Measurements from ENCODE around the gene AUH.

Gene AUH

DNA sequence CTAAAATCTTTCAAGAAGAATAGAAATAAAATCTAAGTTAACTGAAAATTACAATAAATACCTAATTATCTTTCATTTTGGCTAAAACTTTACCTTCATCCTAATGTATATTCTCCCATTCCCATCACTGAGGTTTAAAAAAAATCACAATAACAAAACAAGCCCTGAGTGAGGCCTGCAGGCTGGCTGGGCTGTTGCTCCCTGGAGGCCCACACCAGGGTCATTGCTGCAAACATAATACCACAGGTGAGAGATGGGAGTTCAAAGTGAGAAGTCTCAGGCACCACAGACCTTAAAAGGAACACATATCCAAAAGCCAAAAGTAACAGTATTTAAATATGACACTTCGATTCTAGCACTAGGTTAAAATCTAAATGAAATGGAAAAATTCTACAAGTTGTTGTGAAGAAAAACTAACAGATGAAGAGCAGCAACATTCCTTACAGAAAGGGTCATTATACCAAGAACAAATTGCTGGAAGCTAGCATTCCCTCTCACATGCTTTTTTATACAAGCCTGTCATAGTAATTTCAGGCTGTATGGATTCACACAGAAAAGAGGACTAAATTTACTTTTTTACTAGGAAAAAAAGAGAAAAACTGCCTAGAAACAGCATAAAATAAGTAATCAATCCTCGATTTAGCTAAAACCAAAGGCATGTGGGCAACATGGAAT is 57.8 kb downstream of the AUH start:
- peaks cover 12% of the 10 kb centered on the region for H3K4me1 Mint-ChIP-seq (ENCODE audit: low read depth)
- no peaks in the 10 kb centered on the region for H3K9me3 Mint-ChIP-seq (ENCODE audit: low read depth)
- H3K27ac Mint-ChIP-seq, result no peak overlapping the region
- no peak overlapping the region for H3K4me3 Mint-ChIP-seq
- H3K36me3 Mint-ChIP-seq, result peaks cover 26% of the 10 kb centered on the region
- H3K27me3 Mint-ChIP-seq, result no peaks in the 10 kb centered on the region

DNA sequence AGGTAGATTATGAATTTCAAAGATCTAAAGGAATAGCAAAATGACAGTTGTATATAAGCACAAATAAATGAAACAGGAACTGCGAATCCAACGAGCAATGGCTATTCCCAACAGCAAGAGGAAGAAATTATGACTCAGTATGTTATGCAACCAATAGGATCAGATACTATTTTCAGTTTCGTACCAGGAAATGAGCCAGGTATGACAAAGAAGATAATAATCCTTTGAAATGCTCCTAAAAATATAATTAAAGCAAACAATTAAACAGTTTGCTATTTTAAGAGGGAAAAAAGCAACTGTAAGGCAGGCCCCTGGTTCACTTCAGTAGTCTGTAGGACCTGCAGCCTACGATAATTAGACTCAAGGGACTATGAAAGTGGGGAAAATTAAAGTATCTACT is 58.9 kb downstream of the AUH start:
- Mint-ChIP-seq H3K36me3 (peaks cover 22% of the 10 kb centered on the region), H3K4me3 (no peak overlapping the region), H3K27ac (no peak overlapping the region), H3K4me1 (ENCODE audit: low read depth) (peaks cover 7% of the 10 kb centered on the region), H3K9me3 (ENCODE audit: low read depth) (no peaks in the 10 kb centered on the region), H3K27me3 (no peaks in the 10 kb centered on the region)

DNA sequence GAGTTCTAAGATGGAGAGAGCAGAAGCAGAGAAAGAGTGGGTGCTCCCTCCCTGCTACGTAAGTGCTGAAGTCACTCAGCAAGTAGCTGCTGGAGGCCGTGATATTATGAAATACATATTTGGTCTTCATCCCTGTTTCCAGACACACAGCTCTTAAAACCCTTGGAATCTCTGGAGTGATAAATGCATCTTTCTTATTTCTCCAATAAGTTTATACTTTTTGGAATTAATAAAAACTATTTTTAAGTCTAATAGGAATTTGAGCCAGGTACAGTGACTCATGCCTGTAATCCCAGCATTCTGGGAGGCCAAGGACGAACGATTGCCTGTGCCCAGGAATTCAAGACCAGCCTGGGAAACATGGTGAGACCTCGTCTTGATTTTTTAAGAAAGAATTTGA is 60.6 kb downstream of the AUH start:
- H3K4me3 Mint-ChIP-seq, result no peak overlapping the region
- H3K9me3 Mint-ChIP-seq (ENCODE audit: low read depth), result no peaks in the 10 kb centered on the region
- no peak overlapping the region for H3K27ac Mint-ChIP-seq
- peaks cover 6% of the 10 kb centered on the region for H3K4me1 Mint-ChIP-seq (ENCODE audit: low read depth)
- H3K27me3 Mint-ChIP-seq, result no peaks in the 10 kb centered on the region
- H3K36me3 Mint-ChIP-seq, result peaks cover 20% of the 10 kb centered on the region

DNA sequence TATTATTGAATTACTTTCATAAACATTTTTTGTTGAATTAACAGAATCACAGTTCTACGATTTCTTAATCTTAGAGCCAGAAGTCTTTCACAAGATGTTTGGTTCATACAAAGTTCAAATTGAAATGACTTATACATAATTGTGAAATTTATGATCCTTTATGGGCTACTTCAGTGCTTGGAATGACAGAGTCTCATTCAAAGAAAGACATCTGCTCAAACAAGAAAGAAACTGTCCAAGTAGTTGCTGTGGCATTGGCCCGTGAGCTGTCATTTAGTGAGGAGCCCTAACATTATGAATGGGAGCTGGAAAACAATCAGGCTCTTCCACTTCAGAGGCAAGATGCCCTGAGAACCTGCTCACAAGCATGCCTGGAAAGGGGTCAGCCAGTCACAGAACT is 63.4 kb downstream of the AUH start:
- H3K36me3 Mint-ChIP-seq, result peaks cover 26% of the 10 kb centered on the region
- no peak overlapping the region for H3K4me3 Mint-ChIP-seq
- peaks cover 3% of the 10 kb centered on the region for H3K4me1 Mint-ChIP-seq (ENCODE audit: low read depth)
- H3K27ac Mint-ChIP-seq, result no peak overlapping the region
- no peaks in the 10 kb centered on the region for H3K27me3 Mint-ChIP-seq
- no peaks in the 10 kb centered on the region for H3K9me3 Mint-ChIP-seq (ENCODE audit: low read depth)

DNA sequence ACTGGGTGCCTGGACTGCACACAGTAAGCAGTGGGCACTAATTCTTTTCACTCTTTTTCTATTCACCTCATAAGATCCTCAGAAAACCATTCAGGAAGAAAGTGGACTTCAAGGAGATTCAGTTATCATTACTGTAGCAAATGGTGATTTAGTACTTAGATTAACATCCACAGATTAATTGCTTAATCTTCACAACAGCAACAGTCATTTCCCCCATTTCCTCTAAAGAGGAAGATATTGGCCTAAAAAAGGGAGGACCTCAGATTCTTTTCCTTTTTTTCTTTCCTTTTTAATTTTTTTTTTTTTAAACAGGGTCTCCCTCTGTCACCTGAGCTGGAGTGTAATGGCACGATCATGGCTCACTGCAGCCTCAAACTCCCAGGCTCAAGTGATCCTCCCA is 64.4 kb downstream of the AUH start:
- H3K27me3 Mint-ChIP-seq, result no peaks in the 10 kb centered on the region
- no peaks in the 10 kb centered on the region for H3K9me3 Mint-ChIP-seq (ENCODE audit: low read depth)
- peaks cover 35% of the 10 kb centered on the region for H3K36me3 Mint-ChIP-seq
- no peaks in the 10 kb centered on the region for H3K4me1 Mint-ChIP-seq (ENCODE audit: low read depth)
- H3K27ac Mint-ChIP-seq, result no peak overlapping the region
- no peak overlapping the region for H3K4me3 Mint-ChIP-seq

DNA sequence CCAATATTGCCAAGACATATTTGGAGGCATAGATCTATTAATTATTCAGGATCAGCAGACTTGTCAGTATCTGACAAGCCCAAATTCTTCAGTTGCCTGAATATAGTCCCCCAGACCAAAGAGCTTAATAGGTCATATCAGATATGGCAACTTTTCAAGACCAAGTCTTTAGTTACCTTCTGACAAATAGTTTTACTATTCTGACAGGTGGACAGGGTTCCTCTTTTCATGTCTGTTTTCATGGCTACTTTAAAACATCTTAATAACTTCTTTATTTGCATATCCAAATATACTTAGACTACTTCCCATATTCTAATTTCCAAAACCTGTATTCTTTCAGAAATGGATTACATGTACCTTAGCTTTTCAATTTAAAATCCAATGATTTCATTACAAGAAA is 65.4 kb downstream of the AUH start:
- Mint-ChIP-seq H3K4me1 (ENCODE audit: low read depth) (no peaks in the 10 kb centered on the region), H3K9me3 (ENCODE audit: low read depth) (no peaks in the 10 kb centered on the region), H3K36me3 (peaks cover 39% of the 10 kb centered on the region), H3K27ac (no peak overlapping the region), H3K4me3 (no peak overlapping the region), H3K27me3 (no peaks in the 10 kb centered on the region)

DNA sequence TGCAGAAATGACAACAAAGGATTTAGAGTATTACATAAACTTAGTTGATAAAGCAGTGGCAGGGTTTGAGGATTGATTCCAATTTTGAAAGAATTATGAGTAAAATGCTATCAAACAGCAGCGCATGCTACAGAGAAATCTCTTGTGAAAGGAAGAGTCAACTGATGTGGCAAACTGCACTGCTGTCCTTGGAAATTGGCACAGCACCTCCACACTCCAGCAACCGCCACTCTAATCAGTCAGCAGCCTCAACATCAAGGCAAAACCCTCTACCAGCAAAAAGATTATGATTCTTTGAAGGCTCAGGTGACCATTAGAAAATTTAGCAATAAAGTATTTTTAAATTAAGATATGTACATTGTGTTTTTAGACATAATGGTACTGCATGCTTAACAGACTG is 66.4 kb downstream of the AUH start:
- H3K27me3 Mint-ChIP-seq, result no peaks in the 10 kb centered on the region
- no peak overlapping the region for H3K4me3 Mint-ChIP-seq
- H3K36me3 Mint-ChIP-seq, result peaks cover 45% of the 10 kb centered on the region
- H3K27ac Mint-ChIP-seq, result no peak overlapping the region
- no peaks in the 10 kb centered on the region for H3K4me1 Mint-ChIP-seq (ENCODE audit: low read depth)
- H3K9me3 Mint-ChIP-seq (ENCODE audit: low read depth), result no peaks in the 10 kb centered on the region

DNA sequence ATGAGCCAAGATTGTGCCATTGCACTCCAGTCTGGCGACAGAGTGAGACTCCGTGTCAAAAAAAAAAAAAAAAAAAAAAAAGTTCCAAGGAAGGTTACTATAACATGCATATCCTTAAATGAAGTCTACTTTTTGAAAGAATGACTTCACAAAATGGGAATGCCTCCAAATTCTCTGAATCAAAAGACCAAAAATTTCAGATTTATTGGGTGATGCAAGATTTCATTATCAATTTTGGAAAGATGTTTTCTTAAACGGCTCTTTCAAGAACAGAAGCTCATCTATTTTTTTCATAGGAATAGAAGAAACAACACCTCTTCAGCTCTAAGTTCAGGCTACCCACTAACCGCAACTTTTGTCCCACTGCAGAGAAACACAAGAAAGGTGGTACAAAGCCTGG is 69.9 kb downstream of the AUH start:
- Mint-ChIP-seq H3K4me1 (ENCODE audit: low read depth) (no peaks in the 10 kb centered on the region), H3K9me3 (ENCODE audit: low read depth) (no peaks in the 10 kb centered on the region), H3K36me3 (peaks cover 36% of the 10 kb centered on the region), H3K4me3 (no peak overlapping the region), H3K27ac (no peak overlapping the region), H3K27me3 (no peaks in the 10 kb centered on the region)

DNA sequence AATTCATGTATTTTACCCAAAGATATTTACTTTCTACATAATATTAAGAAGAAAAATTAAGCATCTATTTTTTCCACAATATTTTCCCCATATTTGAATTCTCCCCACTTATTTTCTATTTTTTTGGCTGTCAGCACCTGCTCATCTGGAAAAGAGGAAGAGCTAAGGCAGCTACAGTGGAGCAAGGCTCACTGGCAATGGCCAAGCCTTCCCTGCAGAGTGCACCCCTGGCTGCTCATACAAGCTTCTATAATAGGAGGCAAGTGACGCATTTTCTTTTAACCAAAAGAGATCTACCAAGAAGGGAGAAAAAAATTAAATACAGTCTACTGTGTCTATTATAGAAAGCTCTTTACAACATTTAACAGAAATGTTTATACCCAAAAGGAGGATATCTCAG is 72.5 kb downstream of the AUH start:
- no peak overlapping the region for H3K27ac Mint-ChIP-seq
- H3K4me3 Mint-ChIP-seq, result no peak overlapping the region
- peaks cover 4% of the 10 kb centered on the region for H3K9me3 Mint-ChIP-seq (ENCODE audit: low read depth)
- peaks cover 40% of the 10 kb centered on the region for H3K36me3 Mint-ChIP-seq
- no peaks in the 10 kb centered on the region for H3K27me3 Mint-ChIP-seq
- no peaks in the 10 kb centered on the region for H3K4me1 Mint-ChIP-seq (ENCODE audit: low read depth)

DNA sequence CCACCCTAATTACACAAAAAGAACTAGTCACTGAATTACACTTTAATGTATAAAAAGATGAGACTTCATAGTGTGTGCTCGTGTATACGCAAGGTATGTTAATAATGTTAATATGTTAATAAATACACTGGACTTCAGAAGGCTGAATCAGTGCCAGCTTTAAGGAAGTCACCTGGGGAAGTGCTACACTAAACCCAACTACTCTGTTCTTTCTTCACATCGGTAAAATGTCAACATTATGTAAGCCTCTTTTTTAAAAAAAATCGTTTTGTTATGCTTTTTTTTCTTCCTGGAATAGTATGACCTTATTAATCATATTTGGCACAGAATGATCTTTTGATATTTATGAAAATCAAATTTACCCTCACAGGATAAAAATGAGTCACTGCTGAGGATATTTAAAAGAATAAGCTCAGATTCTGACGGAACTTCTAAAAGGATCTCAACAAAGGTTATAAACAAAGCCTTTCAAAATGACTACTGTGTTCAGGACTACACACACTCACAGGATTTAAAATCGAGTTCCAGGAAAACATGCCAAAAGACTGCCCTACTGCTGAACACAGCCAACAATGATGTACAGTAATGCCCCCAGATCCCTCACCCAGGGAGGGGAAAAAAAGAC is 75.9 kb downstream of the AUH start:
- Mint-ChIP-seq H3K36me3 (peaks cover 30% of the 10 kb centered on the region), H3K4me1 (ENCODE audit: low read depth) (no peaks in the 10 kb centered on the region), H3K4me3 (no peak overlapping the region), H3K27ac (no peak overlapping the region), H3K9me3 (ENCODE audit: low read depth) (peaks cover 4% of the 10 kb centered on the region), H3K27me3 (no peaks in the 10 kb centered on the region)

DNA sequence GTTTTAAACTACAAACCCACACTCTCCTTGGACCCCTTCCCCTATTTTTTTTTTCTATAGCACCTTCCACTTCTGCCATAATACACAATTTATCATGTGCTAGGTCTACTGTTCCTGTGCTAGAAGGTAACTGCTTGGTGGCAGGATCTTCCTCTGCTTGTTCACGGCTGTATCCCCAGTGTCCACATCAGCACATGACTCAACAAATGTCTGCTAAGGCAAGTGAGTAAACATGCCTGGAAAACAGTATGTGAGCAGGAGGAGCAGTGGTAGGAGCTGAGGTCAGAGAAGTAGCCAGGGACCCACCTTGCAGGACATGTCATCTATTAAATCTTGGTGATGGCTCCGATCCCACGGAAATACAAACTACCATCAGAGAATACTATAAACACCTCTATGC is 79.4 kb downstream of the AUH start:
- Mint-ChIP-seq H3K4me1 (ENCODE audit: low read depth) (no peaks in the 10 kb centered on the region), H3K36me3 (peaks cover 37% of the 10 kb centered on the region), H3K27ac (no peak overlapping the region), H3K27me3 (no peaks in the 10 kb centered on the region), H3K4me3 (no peak overlapping the region), H3K9me3 (ENCODE audit: low read depth) (peaks cover 4% of the 10 kb centered on the region)

DNA sequence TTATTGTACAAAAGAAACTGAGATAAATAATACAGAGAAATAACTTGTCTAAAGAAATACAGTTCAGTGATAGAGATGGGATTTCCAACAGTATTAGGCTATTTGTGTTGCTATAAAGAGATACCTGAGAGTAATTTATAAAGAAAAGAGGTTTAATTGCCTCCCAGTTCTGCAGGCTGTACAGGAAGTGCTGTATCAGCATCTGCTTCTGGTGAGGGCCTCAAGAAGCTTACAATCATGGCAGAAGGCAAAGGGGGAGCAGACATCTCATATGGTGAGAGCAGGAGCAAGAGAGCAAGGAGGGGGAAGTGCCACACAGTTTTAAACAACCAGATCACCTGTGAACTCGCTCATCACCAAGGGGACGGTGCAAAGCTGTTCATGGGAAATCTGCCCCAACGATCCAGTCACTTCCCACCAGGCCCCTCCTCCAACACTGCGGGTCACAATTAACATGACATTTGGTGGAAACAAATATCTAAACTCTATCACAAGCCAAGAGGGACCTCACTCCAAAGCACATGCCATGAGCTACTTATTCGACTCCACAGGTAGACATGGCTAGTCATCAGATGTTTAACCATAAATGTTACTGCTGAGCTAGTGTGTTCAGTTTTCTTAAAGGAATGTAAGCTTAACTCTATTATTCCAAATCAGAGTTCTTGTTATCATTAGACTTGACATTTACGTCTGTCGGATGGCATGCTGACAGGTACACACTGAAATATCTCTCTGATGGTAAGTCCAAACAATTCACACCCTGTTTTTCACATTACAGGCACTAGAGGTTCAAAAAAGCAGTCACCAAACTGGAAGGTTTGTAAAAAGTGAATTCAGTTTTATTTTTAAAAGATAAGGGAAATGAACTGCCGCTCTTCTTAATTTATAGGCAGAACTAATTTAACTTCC is 82.2 kb downstream of the AUH start:
- H3K4me1 Mint-ChIP-seq (ENCODE audit: low read depth), result peaks cover 6% of the 10 kb centered on the region
- H3K27me3 Mint-ChIP-seq, result no peaks in the 10 kb centered on the region
- H3K9me3 Mint-ChIP-seq (ENCODE audit: low read depth), result no peaks in the 10 kb centered on the region
- H3K27ac Mint-ChIP-seq, result no peak overlapping the region
- H3K36me3 Mint-ChIP-seq, result peaks cover 25% of the 10 kb centered on the region
- H3K4me3 Mint-ChIP-seq, result no peak overlapping the region

DNA sequence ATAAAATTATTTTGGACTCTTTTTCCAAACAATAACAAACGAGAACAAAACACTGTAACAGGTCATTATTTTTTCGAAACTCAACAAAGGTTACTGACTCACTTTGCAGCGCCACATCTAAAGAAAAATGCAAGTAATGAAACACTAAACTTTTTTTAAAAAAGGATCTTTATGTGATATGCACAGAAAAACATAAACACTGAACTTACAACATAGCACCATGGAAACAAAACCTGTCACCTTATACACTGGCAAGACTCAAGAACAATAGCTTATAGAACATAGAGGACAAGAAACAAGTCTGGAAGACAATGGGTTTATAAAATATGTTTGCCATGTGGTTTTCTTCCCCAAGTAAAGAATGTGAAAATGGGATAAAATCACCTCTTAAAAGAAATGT is 85.2 kb downstream of the AUH start:
- Mint-ChIP-seq H3K27me3 (no peaks in the 10 kb centered on the region), H3K27ac (no peak overlapping the region), H3K9me3 (ENCODE audit: low read depth) (no peaks in the 10 kb centered on the region), H3K4me3 (no peak overlapping the region), H3K36me3 (peaks cover 18% of the 10 kb centered on the region), H3K4me1 (ENCODE audit: low read depth) (peaks cover 10% of the 10 kb centered on the region)

DNA sequence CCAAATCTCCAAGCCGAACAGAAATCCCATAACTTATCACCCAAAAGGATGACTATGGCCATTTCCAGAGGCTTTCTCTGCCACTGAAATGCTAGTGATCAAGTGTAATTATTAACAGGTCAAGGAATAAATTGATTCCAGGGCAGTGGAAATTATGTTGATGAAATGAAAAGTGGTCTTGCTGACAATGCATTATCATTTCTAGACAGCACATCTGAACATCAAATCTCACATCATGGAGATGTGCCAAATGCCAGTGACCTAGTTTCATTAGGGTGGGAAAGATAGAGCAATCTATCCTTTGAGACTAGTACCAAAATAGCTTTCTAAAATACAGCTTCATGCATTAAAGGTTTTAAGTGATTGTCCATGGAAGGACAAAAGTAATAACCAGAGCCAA is 86.1 kb downstream of the AUH start:
- H3K27ac Mint-ChIP-seq, result no peak overlapping the region
- peaks cover 10% of the 10 kb centered on the region for H3K4me1 Mint-ChIP-seq (ENCODE audit: low read depth)
- no peaks in the 10 kb centered on the region for H3K9me3 Mint-ChIP-seq (ENCODE audit: low read depth)
- no peak overlapping the region for H3K4me3 Mint-ChIP-seq
- H3K27me3 Mint-ChIP-seq, result no peaks in the 10 kb centered on the region
- peaks cover 16% of the 10 kb centered on the region for H3K36me3 Mint-ChIP-seq

DNA sequence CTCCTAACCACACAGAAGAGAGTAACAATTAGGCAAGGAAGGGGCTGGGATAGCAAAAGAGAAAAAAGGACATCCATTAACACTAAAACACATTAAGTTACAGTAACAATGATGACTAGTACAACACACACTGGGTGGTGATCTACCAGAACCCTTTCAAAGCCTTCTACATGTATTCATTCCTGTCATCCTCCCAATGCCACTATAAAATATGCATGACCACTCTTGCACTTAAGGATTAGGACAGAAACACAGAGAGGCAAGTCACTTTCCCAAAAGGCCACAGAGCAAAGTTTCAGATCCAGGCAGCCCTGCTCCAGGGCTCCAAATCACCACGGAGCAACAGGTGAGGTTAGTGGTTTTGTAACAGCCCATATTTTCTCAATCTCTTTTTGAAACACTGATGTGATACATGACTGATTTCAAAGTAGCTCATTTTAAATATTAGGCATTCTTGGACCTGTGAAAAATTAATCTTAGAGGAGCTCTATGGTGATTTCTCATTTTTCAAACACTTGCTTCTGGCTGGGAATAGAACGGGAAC is 86.7 kb downstream of the AUH start:
- Mint-ChIP-seq H3K9me3 (ENCODE audit: low read depth) (no peaks in the 10 kb centered on the region), H3K36me3 (peaks cover 16% of the 10 kb centered on the region), H3K27me3 (no peaks in the 10 kb centered on the region), H3K4me1 (ENCODE audit: low read depth) (peaks cover 10% of the 10 kb centered on the region), H3K4me3 (no peak overlapping the region), H3K27ac (peak overlapping the region; percentile 30)

Data from activated naive CD8-positive, alpha-beta T cell (primary cell).